ENCODE results near the gene ANGEL1. TPM values are rescaled to one million over a fixed set of nuclear protein-coding genes. Genes with fewer than 3 reads are reported as not detected.
A peak's percentile ranks its signal among the peaks of the same experiment; 100 is the strongest.

The ANGEL1 gene
- total RNA-seq, 1 experiment from 2014 or later, result 9.2 TPM

DNA sequence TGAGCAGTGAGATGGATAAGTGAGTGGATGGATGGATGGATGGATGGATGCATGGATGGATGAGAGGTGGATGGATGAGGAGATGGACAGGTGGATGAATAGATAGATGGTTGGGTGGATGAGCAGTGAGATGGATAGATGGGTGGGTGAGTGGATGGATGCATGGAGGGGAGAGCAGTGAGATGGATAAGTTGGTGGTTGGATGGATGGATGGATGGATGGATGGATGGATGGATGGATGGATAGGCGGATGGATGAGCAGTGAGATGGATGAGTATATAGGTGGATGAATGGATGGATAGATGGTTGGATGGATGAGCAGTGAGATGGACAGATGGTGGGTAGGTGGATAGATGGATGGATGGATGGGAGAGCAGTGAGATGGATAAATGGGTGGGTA is 44.1 kb upstream of the ANGEL1 start:
- Histone ChIP-seq H3F3A (ENCODE audit: low read length, unreplicated experiment) (no peaks in the 10 kb centered on the region), H3K9ac (ENCODE audit: low read length) (no peak overlapping the region), H3K4me1 (ENCODE audit: insufficient read depth, low read length) (no peaks in the 10 kb centered on the region), H3K27me3 (ENCODE audit: low read length) (peaks cover 33% of the 10 kb centered on the region), H3K79me2 (ENCODE audit: low read length) (no peaks in the 10 kb centered on the region), H2AFZ (ENCODE audit: low read length) (no peak overlapping the region), H4K20me1 (ENCODE audit: low read length) (no peaks in the 10 kb centered on the region), H3K36me3 (ENCODE audit: low read depth, low read length) (no peaks in the 10 kb centered on the region), H3K9me2 (replicated peaks; ENCODE audit: low read length) (no peaks in the 10 kb centered on the region), H3K27ac (ENCODE audit: low read length) (no peak overlapping the region), H3K9me3 (ENCODE audit: low read length) (no peaks in the 10 kb centered on the region), H3K4me3 (ENCODE audit: low read length) (no peak overlapping the region), H3K4me2 (ENCODE audit: low read length) (no peak overlapping the region)
- POLR2A ChIA-PET (ENCODE audit: unreplicated experiment), result no interaction called here
- no TSS peak for BruUV-seq (replicated peaks)
- intact Hi-C loops (cut with micrococcal nuclease), result no loop called here
- no peak for ATAC-seq
- CTCF ChIA-PET, result no interaction called here
- TF ChIP-seq CTCF (conservative IDR thresholded peaks at IDR 0.05; ENCODE audit: low read depth, low read length) (no peak), EZH2phosphoT487 (IDR thresholded peaks at IDR 0.05; ENCODE audit: borderline replicate concordance, low read length) (no peak), EZH2 (IDR thresholded peaks at IDR 0.05; ENCODE audit: low read length, unreplicated experiment) (no peak)
- DNase-seq, result no peak

GRCh38 chr14:76855066-76855465 is 42.4 kb upstream of the ANGEL1 start:
- intact Hi-C loops (cut with micrococcal nuclease), result no loop called here
- H4K20me1 ChIP-seq (ENCODE audit: low read length), result no peaks in the 10 kb centered on the region
- H3K27me3 ChIP-seq (ENCODE audit: low read length), result peaks cover 15% of the 10 kb centered on the region
- no peak overlapping the region for H2AFZ ChIP-seq (ENCODE audit: low read length)
- no peak overlapping the region for H3K9ac ChIP-seq (ENCODE audit: low read length)
- no peak overlapping the region for H3K27ac ChIP-seq (ENCODE audit: low read length)
- H3K36me3 ChIP-seq (ENCODE audit: low read depth, low read length), result no peaks in the 10 kb centered on the region
- POLR2A ChIA-PET (ENCODE audit: unreplicated experiment), result no interaction called here
- H3K4me2 ChIP-seq (ENCODE audit: low read length), result no peak overlapping the region
- H3K4me1 ChIP-seq (ENCODE audit: insufficient read depth, low read length), result no peaks in the 10 kb centered on the region
- no peaks in the 10 kb centered on the region for H3K9me3 ChIP-seq (ENCODE audit: low read length)
- H3K79me2 ChIP-seq (ENCODE audit: low read length), result no peaks in the 10 kb centered on the region
- no peak overlapping the region for H3K4me3 ChIP-seq (ENCODE audit: low read length)
- CTCF ChIA-PET, result no interaction called here
- DNase-seq, result no peak
- no peaks in the 10 kb centered on the region for H3K9me2 ChIP-seq (replicated peaks; ENCODE audit: low read length)
- no TSS peak for BruUV-seq (replicated peaks)
- ATAC-seq, result no peak
- no peak for TF ChIP-seq EZH2phosphoT487 (IDR thresholded peaks at IDR 0.05; ENCODE audit: borderline replicate concordance, low read length)
- no peak for TF ChIP-seq EZH2 (IDR thresholded peaks at IDR 0.05; ENCODE audit: low read length, unreplicated experiment)
- TF ChIP-seq CTCF (conservative IDR thresholded peaks at IDR 0.05; ENCODE audit: low read depth, low read length), result no peak
- no peaks in the 10 kb centered on the region for H3F3A ChIP-seq (ENCODE audit: low read length, unreplicated experiment)

DNA sequence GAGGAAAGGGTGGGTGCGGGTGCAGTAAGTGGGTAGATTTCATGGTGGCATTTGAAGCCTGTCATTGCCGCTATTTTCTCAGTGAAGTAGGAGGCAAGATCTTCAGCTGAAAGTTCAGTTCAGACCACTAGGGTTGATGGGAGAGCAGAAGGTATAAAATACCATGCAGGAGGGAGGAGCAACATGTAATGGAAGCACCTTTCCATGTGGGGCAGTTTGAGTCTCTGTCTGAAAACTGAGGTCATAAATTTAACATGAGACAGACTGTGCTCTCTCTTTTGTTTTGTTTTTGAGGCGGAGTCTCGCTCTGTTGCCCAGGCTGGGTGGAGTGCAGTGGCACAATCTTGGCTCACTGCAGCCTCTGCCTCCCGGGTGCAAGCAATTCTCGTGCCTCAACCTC is 36.2 kb upstream of the ANGEL1 start:
- no peaks in the 10 kb centered on the region for H3K4me1 ChIP-seq (ENCODE audit: insufficient read depth, low read length)
- BruUV-seq (replicated peaks), result no TSS peak
- intact Hi-C loops (cut with micrococcal nuclease), result no loop called here

More for the DNA sequence above, 36.2 kb upstream of the ANGEL1 start:
- H3K79me2 ChIP-seq (ENCODE audit: low read length), result no peaks in the 10 kb centered on the region
- ChIA-PET CTCF (interaction anchor here (0.7 kb wide), 1 partner anchor 12 kb away, joined by 5 read pairs; no protein-coding TSS in a partner anchor), POLR2A (ENCODE audit: unreplicated experiment) (no interaction called here)
- H3K9ac ChIP-seq (ENCODE audit: low read length), result no peak overlapping the region
- no peak overlapping the region for H3K4me2 ChIP-seq (ENCODE audit: low read length)
- no peak for TF ChIP-seq EZH2phosphoT487 (IDR thresholded peaks at IDR 0.05; ENCODE audit: borderline replicate concordance, low read length)
- TF ChIP-seq CTCF (conservative IDR thresholded peaks at IDR 0.05; ENCODE audit: low read depth, low read length), result no peak
- TF ChIP-seq EZH2 (IDR thresholded peaks at IDR 0.05; ENCODE audit: low read length, unreplicated experiment), result no peak
- peak; percentile 35; the same call in 1 of the 2 replicates for ATAC-seq
- H3K27ac ChIP-seq (ENCODE audit: low read length), result no peak overlapping the region
- H3F3A ChIP-seq (ENCODE audit: low read length, unreplicated experiment), result no peaks in the 10 kb centered on the region
- no peaks in the 10 kb centered on the region; the same call in 1 of the 2 replicates for H3K27me3 ChIP-seq (ENCODE audit: low read length)
- H3K4me3 ChIP-seq (ENCODE audit: low read length), result no peak overlapping the region
- H3K36me3 ChIP-seq (ENCODE audit: low read depth, low read length), result no peaks in the 10 kb centered on the region
- no peaks in the 10 kb centered on the region for H3K9me2 ChIP-seq (replicated peaks; ENCODE audit: low read length)
- H3K9me3 ChIP-seq (ENCODE audit: low read length), result no peaks in the 10 kb centered on the region
- no peak overlapping the region for H2AFZ ChIP-seq (ENCODE audit: low read length)
- DNase-seq, result peak; percentile 10
- H4K20me1 ChIP-seq (ENCODE audit: low read length), result no peaks in the 10 kb centered on the region
